Upper lobe of right lung (tissue), 1 donor: ENCODE results near the gene ZMYND10. TPM values are rescaled to one million over a fixed set of nuclear protein-coding genes. Genes with fewer than 3 reads are reported as not detected.
A peak's percentile ranks its signal among the peaks of the same experiment; 100 is the strongest.

ENCODE experiments used
- ATAC-seq: fragments of 200-7000 bp; cut with Tn5 transposase; one replicate; pipeline ENCODE4 v1.9.1; 2020; ENCODE audit warnings: mild to moderate bottlenecking, moderate library complexity
- DNase-seq: peaks from one replicate; pipeline ENCODE4 v3.0.0-alpha.2; 2020
- H3K27ac ChIP-seq: fragments of 200-600 bp; one replicate; pipeline ENCODE4 v1.8.0; 2022
- H3K27me3 ChIP-seq: fragments of 200-600 bp; one replicate; pipeline ENCODE4 v1.8.0; 2022; ENCODE audit warnings: mild to moderate bottlenecking
- H3K36me3 ChIP-seq: fragments of 200-600 bp; one replicate; pipeline ENCODE4 v1.8.0; 2022
- H3K4me1 ChIP-seq: fragments of 200-600 bp; one replicate; pipeline ENCODE4 v1.8.0; 2022
- H3K4me3 ChIP-seq: fragments of 200-600 bp; one replicate; pipeline ENCODE4 v1.8.0; 2022; ENCODE audit warnings: mild to moderate bottlenecking
- H3K9me3 ChIP-seq: fragments of 200-600 bp; one replicate; pipeline ENCODE4 v1.8.0; 2022
- intact Hi-C: fragments of 100-400 bp; cut with DNase I; formaldehyde crosslinking; loops from one replicate; pipeline ENCODE4 v1.11.0; 2022
- total RNA-seq: library from RNA; stranded (reverse); fragmentation: NEBNext Ultra II Directional; extraction: Animal tissue kit (Norgen Biotek cat#: 25700); gene quantifications from one replicate; pipeline ENCODE4 v1.2.1, GENCODE V29; 2021
- TF ChIP-seq, protein P1 (sequence below): fragments of 200-600 bp; IDR thresholded peaks from one replicate; pipeline ENCODE4 v1.8.0; 2022; ENCODE audit warnings: antibody characterized with exemption
- donor health status: DM: no; HTN: yes; CAD: no; lungs with severe emphysema.

Gene ZMYND10
- total RNA-seq, 1 donor from 2014 or later = 2.8 TPM

GRCh38 chr3:50297384-50297775 lies 48.2 kb downstream of the ZMYND10 start:
- ATAC-seq (no peak), DNase-seq (no peak)
- no peak overlapping the region for H3K27ac ChIP-seq
- no peaks in the 10 kb centered on the region for H3K27me3 ChIP-seq
- TF ChIP-seq, protein P1, sequence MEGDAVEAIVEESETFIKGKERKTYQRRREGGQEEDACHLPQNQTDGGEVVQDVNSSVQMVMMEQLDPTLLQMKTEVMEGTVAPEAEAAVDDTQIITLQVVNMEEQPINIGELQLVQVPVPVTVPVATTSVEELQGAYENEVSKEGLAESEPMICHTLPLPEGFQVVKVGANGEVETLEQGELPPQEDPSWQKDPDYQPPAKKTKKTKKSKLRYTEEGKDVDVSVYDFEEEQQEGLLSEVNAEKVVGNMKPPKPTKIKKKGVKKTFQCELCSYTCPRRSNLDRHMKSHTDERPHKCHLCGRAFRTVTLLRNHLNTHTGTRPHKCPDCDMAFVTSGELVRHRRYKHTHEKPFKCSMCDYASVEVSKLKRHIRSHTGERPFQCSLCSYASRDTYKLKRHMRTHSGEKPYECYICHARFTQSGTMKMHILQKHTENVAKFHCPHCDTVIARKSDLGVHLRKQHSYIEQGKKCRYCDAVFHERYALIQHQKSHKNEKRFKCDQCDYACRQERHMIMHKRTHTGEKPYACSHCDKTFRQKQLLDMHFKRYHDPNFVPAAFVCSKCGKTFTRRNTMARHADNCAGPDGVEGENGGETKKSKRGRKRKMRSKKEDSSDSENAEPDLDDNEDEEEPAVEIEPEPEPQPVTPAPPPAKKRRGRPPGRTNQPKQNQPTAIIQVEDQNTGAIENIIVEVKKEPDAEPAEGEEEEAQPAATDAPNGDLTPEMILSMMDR = no peak
- no peaks in the 10 kb centered on the region for H3K36me3 ChIP-seq
- intact Hi-C loops = no loop called here
- H3K4me1 ChIP-seq = peaks cover 31% of the 10 kb centered on the region
- H3K4me3 ChIP-seq = no peak overlapping the region
- H3K9me3 ChIP-seq = no peaks in the 10 kb centered on the region

GRCh38 chr3:50296721-50297383 lies 48.7 kb downstream of the ZMYND10 start:
- Histone ChIP-seq H3K36me3 (no peaks in the 10 kb centered on the region), H3K27me3 (no peaks in the 10 kb centered on the region), H3K4me1 (peaks cover 31% of the 10 kb centered on the region), H3K4me3 (no peak overlapping the region), H3K9me3 (no peaks in the 10 kb centered on the region), H3K27ac (no peak overlapping the region)
- no peak for ATAC-seq
- DNase-seq = no peak
- intact Hi-C loops = no loop called here
- TF ChIP-seq, protein P1 = no peak

DNA sequence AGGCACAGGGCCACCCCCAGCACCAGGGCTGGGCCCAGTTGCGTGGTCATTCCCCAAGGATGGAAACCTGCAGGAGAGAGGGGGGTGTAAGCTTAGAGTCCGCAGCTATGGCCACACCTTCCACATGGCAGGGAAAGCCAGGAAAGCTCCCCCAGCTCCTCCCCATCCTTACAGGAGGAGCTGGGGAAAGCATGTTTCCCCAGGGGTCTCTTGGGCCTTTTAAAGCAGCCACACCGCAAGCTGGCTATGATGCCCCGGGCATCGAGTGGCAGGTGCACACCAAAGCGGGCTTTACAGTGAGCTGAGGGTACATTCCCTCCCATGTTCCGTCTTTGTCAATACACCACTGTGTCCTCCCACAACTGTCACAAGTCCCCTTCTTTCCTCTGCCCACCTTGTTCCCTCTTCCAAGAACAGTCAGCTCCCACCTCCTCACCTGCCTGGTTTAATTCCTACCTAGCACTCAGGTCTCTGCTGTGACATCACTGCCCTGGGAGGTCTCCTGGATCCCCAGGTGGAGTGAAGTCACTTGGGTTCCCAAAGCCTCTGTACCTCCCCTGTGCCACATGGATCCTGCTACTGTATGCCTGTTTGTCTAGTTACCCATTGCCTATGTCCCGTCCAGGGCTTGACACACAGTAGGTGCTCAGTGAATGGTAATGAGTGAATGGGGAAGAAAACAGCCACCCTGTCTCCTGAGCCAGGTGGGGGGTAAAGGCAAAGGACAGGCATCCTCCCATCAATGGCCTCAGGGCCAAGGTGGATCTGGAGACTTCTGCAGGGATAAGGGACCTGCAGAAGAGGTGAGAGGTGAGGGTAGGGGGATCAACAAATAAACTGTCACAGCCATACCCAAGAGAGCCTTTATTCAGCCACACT lies 49.7 kb downstream of the ZMYND10 start:
- no peak overlapping the region for H3K4me3 ChIP-seq
- ATAC-seq (no peak), DNase-seq (no peak)
- H3K36me3 ChIP-seq = no peaks in the 10 kb centered on the region
- H3K9me3 ChIP-seq = no peaks in the 10 kb centered on the region
- no peaks in the 10 kb centered on the region for H3K27me3 ChIP-seq
- TF ChIP-seq, protein P1 = no peak
- H3K4me1 ChIP-seq = peaks cover 36% of the 10 kb centered on the region
- no peak overlapping the region for H3K27ac ChIP-seq
- intact Hi-C loops = no loop called here

GRCh38 chr3:50294492-50295403 lies 50.8 kb downstream of the ZMYND10 start:
- no peaks in the 10 kb centered on the region for H3K9me3 ChIP-seq
- H3K27me3 ChIP-seq = no peaks in the 10 kb centered on the region
- peaks cover 26% of the 10 kb centered on the region for H3K4me1 ChIP-seq
- peak; percentile 66 for DNase-seq
- intact Hi-C loops = no loop called here
- H3K36me3 ChIP-seq = peaks cover 7% of the 10 kb centered on the region
- TF ChIP-seq, protein P1 = no peak
- ATAC-seq = no peak
- H3K27ac ChIP-seq = no peak overlapping the region
- H3K4me3 ChIP-seq = no peak overlapping the region

DNA sequence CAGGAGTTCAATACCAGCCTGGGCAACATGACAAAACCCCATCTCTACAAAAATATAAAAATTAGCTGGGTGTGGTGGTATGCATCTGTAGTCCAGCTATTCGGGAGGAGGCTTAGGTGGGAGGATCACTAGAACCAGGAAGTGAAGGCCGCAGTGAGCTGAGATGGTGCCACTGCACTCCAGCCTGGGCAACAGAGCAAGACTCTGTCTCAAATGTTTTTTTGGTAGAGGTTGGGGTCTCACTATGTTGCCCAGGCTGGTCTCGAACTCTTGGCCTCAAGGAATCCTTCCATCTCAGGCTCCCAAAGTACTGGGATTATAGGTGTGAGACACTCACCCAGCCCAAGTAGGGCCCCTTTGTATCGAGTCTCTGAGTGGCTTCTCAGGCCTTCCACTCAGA lies 51.4 kb downstream of the ZMYND10 start:
- Histone ChIP-seq H3K9me3 (no peaks in the 10 kb centered on the region), H3K27ac (no peak overlapping the region), H3K4me3 (no peak overlapping the region), H3K36me3 (peaks cover 13% of the 10 kb centered on the region), H3K4me1 (peaks cover 25% of the 10 kb centered on the region), H3K27me3 (no peaks in the 10 kb centered on the region)
- TF ChIP-seq, protein P1 = no peak
- intact Hi-C loops = no loop called here
- no peak for ATAC-seq
- no peak for DNase-seq
